ENCODE results near the gene RAMP2.

DNA sequence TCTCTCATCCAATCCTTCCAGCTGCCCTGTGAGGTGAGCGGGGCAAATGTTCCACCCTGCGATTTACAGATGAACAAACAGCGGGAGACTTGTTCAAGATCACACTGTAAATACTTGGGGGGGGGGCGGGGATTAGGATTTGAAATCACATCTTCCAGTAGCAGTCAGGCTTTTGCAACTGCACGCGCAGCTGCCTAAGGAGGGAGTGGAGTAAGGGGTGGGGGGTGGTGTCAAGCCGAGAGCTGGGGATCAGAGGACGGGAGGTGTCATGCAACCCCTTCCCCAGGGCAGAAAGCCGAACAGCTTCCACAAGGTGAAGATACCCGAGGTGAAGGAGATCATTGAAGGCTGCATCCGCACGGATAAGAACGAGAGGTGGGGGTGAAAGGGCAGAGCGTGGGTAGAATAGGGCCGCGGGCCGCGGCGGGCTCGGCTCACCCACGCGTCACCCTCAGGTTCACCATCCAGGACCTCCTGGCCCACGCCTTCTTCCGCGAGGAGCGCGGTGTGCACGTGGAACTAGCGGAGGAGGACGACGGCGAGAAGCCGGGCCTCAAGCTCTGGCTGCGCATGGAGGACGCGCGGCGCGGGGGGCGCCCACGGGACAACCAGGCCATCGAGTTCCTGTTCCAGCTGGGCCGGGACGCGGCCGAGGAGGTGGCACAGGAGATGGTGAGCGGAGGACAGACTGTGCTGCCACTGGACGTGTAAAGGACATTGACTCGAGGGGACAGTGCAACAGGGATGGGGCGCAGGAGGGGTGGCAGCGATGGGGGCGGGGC lies 24.0 kb downstream of the RAMP2 start:
- TF ChIP-seq CTCF (IDR thresholded peaks at IDR 0.05) = no peak
- no peak for TF ChIP-seq MAFK (IDR thresholded peaks at IDR 0.05; ENCODE audit: partially characterized antibody)
- TF ChIP-seq, protein P1, sequence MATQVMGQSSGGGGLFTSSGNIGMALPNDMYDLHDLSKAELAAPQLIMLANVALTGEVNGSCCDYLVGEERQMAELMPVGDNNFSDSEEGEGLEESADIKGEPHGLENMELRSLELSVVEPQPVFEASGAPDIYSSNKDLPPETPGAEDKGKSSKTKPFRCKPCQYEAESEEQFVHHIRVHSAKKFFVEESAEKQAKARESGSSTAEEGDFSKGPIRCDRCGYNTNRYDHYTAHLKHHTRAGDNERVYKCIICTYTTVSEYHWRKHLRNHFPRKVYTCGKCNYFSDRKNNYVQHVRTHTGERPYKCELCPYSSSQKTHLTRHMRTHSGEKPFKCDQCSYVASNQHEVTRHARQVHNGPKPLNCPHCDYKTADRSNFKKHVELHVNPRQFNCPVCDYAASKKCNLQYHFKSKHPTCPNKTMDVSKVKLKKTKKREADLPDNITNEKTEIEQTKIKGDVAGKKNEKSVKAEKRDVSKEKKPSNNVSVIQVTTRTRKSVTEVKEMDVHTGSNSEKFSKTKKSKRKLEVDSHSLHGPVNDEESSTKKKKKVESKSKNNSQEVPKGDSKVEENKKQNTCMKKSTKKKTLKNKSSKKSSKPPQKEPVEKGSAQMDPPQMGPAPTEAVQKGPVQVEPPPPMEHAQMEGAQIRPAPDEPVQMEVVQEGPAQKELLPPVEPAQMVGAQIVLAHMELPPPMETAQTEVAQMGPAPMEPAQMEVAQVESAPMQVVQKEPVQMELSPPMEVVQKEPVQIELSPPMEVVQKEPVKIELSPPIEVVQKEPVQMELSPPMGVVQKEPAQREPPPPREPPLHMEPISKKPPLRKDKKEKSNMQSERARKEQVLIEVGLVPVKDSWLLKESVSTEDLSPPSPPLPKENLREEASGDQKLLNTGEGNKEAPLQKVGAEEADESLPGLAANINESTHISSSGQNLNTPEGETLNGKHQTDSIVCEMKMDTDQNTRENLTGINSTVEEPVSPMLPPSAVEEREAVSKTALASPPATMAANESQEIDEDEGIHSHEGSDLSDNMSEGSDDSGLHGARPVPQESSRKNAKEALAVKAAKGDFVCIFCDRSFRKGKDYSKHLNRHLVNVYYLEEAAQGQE (IDR thresholded peaks at IDR 0.05) = no peak
- TF ChIP-seq, protein P2, sequence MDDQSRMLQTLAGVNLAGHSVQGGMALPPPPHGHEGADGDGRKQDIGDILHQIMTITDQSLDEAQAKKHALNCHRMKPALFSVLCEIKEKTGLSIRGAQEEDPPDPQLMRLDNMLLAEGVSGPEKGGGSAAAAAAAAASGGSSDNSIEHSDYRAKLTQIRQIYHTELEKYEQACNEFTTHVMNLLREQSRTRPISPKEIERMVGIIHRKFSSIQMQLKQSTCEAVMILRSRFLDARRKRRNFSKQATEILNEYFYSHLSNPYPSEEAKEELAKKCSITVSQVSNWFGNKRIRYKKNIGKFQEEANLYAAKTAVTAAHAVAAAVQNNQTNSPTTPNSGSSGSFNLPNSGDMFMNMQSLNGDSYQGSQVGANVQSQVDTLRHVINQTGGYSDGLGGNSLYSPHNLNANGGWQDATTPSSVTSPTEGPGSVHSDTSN (IDR thresholded peaks at IDR 0.05) = no peak
- TF ChIP-seq EHMT2 (IDR thresholded peaks at IDR 0.05; ENCODE audit: low read depth) = no peak

All from A549 (cell line).